GM21737 (cell line): ENCODE data around the gene ZNF319.

Experiments
- ATAC-seq: cut with Tn5 transposase; IDR thresholded peaks from one replicate; pipeline ENCODE4 v1.9.1; 2021; ENCODE audit warnings: mild to moderate bottlenecking, moderate library complexity; ENCODE audit not compliant: unreplicated experiment

The ZNF319 gene

GRCh38 chr16:57999971-58000705, at the start of gene ZNF319:
Gene ZNF319 (minus strand): TSS chr16:58000672. CDS start chr16:57998265, 2,407 bp downstream.
- peak; percentile 21 for ATAC-seq

GRCh38 chr16:58049232-58050185, 49.0 kb upstream of the ZNF319 start:
- no peak for ATAC-seq

- no peak for ATAC-seq
Observed at GRCh38 chr16:58048494-58049231, 48.2 kb upstream of the ZNF319 start.

DNA sequence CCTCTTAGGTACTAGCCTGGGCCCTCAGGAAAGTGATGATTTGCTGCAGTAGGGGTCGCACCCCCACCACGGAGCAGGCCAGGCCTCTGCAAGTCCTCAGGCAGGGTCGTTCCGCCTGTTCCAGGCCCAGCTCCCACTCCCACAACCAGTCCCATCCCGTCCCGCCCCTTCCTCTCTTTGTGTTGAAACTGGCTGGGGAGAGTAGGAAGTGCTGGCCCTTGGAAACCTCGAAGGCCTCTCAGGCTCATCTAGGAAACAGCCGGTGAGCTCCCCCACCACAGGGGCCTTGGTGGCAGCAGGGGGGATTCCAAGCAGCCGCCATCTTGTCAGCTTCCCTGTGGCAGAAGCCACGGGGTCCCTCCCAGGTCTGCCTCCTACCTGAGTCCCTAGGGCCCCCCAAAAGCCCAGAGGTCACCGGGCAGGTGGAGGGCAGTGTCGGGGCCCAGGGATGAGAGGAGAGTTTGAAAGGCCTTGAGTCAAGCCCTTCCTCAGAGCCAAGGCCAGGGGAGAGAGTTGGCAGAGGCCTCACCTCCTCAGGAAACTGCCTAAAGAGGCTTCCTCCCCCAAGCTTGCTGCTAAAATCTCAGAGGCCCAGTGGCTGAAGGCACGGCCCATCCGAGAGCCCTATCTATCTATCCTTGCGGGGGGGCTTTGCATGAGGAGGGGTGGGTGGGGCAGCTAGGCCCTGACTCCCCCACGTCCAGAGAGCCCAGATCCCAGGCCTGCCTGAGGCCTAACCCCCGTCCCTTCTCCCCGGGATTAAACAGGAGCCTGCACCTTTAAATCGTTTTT, 47.3 kb upstream of the ZNF319 start:
- ATAC-seq, result no peak

DNA sequence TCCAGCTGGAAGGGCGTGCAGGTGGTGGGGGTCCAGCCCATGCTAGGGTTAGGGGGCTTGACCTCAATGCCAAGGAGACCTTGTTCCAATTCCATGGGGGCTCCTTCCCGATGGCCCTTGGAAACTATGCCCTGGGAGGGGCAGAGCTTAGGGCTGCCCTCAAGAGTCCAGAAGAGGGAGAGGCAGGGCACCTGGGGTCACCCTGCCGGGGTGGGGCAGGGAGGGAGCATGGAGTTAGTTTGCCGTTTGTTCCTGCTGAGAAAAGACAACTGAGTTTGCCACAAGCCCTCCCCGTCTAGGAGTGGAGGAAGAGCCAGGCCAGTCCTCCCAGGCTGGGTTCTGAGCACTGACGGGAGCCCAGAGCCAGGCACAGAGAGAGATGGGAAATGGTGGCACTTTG, 46.5 kb upstream of the ZNF319 start:
- no peak for ATAC-seq

GRCh38 chr16:58046054-58046881, 45.8 kb upstream of the ZNF319 start:
- ATAC-seq, result no peak

DNA sequence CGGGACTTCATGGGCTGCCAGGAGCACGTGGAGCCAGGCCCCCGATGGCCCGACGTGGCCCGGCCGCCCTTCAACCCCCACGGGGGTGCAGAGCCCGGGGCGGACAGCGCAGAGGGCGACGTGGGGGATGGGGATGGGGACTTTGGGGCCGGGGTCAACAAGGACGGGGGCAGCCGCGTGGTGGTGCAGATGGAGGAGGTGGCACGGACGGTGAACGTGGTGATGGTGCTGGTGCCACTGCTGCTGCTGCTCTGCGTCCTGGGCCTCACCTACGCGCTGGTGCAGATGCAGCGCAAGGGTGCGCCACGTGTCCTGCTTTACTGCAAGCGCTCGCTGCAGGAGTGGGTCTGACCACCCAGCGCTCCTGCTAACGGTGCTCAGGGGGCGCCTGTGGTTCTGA, 44.6 kb upstream of the ZNF319 start:
- no peak for ATAC-seq

- ATAC-seq, result no peak
Observed at GRCh38 chr16:58044266-58045019, 44.0 kb upstream of the ZNF319 start.

DNA sequence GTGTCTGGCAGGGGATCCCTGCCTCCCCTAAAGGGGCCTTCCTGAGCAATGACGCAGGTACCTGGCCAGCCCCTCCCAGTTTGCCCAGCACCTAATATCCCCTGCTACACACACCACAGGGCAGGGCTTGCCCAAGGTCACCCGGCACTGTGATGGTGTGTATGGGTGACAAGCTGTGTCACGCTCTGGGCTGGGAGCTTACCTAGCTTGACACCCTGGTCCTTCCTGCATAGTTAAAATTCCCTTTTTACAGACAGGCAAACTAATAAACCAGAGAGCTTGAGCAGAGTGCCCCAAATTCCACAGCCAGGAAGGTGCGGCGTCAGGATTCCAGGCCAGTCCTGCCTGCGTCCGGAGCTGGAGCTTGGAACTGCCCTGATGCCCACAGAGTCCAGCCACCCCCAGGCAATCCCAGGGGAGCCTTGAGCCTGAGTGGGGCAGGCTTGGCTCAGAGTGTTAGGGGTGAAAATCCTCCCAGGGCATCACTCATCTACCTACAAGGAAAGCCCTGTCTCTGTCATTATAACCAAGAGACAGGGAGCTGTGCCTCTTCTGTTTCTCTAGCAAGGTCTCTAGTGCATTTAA, 43.2 kb upstream of the ZNF319 start:
- no peak for ATAC-seq

DNA sequence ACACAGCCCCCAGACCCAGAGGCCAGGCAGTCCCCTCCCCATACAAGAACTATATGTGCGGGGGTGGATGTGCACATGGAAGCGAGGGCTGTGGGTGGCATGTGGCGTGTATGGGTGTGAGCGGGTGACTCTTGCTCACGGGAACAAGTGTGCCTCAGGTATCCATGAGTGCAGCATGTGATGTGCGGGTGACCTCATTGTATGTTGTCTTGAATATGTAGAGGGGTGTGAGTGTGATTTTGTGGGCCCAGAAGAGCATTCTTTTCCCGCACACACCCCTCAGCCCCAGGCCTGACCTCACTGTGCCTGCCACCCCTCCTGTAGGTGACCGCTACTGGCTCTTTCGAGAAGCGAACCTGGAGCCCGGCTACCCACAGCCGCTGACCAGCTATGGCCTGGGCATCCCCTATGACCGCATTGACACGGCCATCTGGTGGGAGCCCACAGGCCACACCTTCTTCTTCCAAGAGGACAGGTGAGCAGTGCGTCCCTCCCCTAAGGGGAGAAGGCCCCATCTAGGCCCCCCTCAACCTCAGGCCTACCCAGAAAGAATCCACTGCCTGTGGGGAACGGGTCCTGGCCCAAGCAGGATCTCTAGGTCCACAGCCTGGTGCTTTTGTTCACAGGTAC, 42.5 kb upstream of the ZNF319 start:
- no peak for ATAC-seq

- no peak for ATAC-seq
Observed at GRCh38 chr16:58042001-58042885, 41.8 kb upstream of the ZNF319 start.

- no peak for ATAC-seq
Observed at GRCh38 chr16:58041628-58041955, 41.1 kb upstream of the ZNF319 start.

DNA sequence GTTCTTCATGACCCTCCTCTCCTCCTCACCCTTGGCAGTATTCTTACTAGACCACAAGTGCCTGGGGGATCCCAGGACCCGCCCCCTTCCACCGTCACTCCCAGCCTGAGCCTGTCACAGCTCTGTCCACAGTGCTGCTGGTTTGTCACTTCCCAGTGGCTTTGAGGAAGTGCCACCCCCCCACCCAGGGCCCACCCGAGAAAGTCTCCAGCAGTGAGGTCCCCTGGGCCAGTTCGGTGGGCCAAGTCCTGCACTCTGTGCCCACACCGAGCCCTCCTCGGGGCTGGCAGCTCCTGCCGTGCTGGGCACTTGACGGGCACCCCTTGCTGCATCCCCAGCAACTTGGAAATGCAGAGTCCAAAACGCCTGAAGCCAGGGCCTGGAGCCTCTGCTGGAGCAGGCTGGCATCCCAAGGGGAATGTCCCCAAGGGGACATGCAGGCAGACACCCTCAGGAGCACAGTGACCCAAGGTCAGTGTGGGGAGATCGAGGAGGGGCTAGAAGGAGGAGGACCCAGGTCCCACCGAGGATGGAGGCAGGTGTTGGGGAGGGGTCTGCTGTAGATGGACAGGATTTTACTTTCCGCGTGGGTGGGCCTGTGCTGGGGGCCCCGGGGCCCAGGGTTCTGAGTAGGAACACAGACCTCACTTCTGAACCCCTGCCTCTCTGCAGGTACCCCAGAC, 40.6 kb upstream of the ZNF319 start:
- ATAC-seq, result no peak

- ATAC-seq, result no peak
Observed at GRCh38 chr16:58040496-58040846, 40.0 kb upstream of the ZNF319 start.

DNA sequence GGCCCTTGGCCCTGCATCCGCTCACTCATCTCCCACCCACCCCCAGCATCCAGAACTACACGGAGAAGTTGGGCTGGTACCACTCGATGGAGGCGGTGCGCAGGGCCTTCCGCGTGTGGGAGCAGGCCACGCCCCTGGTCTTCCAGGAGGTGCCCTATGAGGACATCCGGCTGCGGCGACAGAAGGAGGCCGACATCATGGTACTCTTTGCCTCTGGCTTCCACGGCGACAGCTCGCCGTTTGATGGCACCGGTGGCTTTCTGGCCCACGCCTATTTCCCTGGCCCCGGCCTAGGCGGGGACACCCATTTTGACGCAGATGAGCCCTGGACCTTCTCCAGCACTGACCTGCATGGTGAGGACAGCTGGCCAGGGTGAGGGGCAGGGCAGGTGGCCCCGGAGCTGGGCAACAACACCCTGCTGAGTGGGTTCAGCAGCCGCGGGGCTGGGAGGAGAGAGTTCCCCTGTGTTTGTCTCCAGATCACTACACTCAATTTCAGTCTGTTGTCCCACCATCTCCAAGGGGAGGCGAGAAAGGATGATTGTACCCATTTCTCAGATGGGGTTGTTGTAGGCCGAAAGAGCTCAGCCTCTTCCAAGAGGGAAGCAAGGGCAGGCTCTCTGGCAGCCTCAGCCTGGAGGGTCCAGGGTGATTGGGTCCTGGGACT, 39.5 kb upstream of the ZNF319 start:
- ATAC-seq, result no peak

DNA sequence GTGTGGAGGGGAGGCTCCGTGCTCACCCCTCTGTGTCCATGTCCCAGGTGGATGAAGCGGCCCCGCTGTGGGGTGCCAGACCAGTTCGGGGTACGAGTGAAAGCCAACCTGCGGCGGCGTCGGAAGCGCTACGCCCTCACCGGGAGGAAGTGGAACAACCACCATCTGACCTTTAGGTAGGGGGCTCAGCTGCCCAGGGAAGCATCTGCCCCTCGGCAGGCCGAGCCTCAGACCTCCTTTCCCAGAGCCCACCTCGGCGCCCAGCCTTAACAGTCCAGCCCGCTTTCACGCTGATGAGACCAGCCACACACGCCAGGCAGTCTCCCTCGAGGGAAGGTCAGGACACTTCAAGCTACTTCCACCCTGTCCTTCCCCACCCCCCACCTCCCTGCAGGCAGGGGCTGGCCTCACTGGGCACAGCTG, 37.8 kb upstream of the ZNF319 start:
- ATAC-seq, result no peak
